ENCODE results near the gene GJC1. TPM values are rescaled to one million over a fixed set of nuclear protein-coding genes. Genes with fewer than 3 reads are reported as not detected.

Gene GJC1
- total RNA-seq, 2 experiments from 2014 or later, result not detected

DNA sequence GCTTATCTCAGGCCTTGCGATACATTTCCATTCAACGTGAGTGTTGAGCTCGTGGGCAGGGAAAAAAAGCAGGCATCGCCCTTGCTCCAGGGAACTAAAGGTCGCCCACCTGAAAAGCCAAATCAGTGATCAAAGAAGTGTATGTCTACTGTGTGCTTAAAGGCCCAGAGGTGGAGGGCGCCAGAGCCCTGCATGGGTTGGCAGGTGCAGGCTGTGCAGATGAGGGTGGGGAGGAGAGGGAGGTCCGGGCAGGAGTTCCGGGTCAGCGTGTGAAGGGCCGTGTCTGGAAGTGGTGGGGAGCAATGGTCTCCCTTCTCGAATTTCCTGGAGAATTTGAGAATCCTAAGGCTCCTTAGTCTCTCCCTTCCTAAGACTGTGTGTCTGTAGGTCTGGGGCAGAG, 64.1 kb downstream of the GJC1 start:
- H3K27me3 Mint-ChIP-seq, result peaks cover 44% of the 10 kb centered on the region
- intact Hi-C loops (cut with DNase I, micrococcal nuclease), result no loop called here
- H3K36me3 Mint-ChIP-seq (ENCODE audit: low read depth), result no peaks in the 10 kb centered on the region
- Histone ChIP-seq H3K9me3 (ENCODE audit: control insufficient read depth in 1 of 2, insufficient read depth in 1 of 2, low read length in 2 of 2) (no peaks in the 10 kb centered on the region), H3K36me3 (ENCODE audit: insufficient read depth, low read length) (no peaks in the 10 kb centered on the region), H3K27me3 (ENCODE audit: control insufficient read depth in 1 of 2, insufficient read depth in 2 of 2, low read length in 2 of 2) (peaks cover 7 to 12% of the 10 kb centered on the region in 2 experiments), H3K4me1 (ENCODE audit: insufficient read depth, low read length) (no peaks in the 10 kb centered on the region), H3K4me3 (ENCODE audit: low read length) (no peak overlapping the region), H3K27ac (ENCODE audit: low read depth in 1 of 2, low read length in 2 of 2) (no peak overlapping the region)
- H3K4me1 Mint-ChIP-seq (ENCODE audit: low read depth), result no peaks in the 10 kb centered on the region
- DNase-seq (no peak), ATAC-seq (ENCODE audit: poor library complexity) (no peak)
- POLR2A ChIA-PET, result no interaction called here
- no peak overlapping the region for H3K27ac Mint-ChIP-seq
- no peaks in the 10 kb centered on the region for H3K9me3 Mint-ChIP-seq
- CTCF ChIA-PET, result no interaction called here
- TF ChIP-seq, protein P1, sequence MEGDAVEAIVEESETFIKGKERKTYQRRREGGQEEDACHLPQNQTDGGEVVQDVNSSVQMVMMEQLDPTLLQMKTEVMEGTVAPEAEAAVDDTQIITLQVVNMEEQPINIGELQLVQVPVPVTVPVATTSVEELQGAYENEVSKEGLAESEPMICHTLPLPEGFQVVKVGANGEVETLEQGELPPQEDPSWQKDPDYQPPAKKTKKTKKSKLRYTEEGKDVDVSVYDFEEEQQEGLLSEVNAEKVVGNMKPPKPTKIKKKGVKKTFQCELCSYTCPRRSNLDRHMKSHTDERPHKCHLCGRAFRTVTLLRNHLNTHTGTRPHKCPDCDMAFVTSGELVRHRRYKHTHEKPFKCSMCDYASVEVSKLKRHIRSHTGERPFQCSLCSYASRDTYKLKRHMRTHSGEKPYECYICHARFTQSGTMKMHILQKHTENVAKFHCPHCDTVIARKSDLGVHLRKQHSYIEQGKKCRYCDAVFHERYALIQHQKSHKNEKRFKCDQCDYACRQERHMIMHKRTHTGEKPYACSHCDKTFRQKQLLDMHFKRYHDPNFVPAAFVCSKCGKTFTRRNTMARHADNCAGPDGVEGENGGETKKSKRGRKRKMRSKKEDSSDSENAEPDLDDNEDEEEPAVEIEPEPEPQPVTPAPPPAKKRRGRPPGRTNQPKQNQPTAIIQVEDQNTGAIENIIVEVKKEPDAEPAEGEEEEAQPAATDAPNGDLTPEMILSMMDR (IDR thresholded peaks at IDR 0.05), result no peak
- H3K4me3 Mint-ChIP-seq, result no peak overlapping the region

DNA sequence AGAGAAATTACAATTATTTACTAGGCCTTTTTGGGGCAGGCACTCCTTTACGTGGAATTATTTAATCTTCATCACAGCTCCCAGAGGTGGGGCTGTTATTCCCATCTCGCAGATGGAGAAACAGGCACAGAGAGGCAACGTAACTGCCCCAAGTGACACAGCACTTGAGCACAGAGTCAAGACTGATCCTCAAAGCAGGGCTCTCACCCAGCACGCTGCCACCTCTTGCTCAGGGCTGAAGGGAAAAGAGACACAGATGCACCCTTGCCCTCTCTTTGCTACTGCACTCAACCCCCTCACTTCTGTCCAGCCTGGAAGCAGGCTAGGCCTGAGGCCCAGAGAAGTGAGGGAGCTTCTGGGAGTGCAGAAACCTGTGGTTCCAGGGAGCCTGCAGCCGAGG, 66.9 kb downstream of the GJC1 start:
- no peak overlapping the region for H3K4me3 ChIP-seq (ENCODE audit: low read length)
- POLR2A ChIA-PET, result no interaction called here
- peaks cover 0 to 12% of the 10 kb centered on the region in 2 experiments for H3K9me3 ChIP-seq (ENCODE audit: control insufficient read depth in 1 of 2, insufficient read depth in 1 of 2, low read length in 2 of 2)
- peaks cover 14% of the 10 kb centered on the region for H3K4me1 ChIP-seq (ENCODE audit: insufficient read depth, low read length)
- no peak overlapping the region for H3K27ac Mint-ChIP-seq
- H3K36me3 ChIP-seq (ENCODE audit: insufficient read depth, low read length), result no peaks in the 10 kb centered on the region
- ATAC-seq (ENCODE audit: poor library complexity) (no peak), DNase-seq (no peak)
- no peaks in the 10 kb centered on the region for H3K36me3 Mint-ChIP-seq (ENCODE audit: low read depth)
- no peak overlapping the region for H3K27ac ChIP-seq (ENCODE audit: low read depth in 1 of 2, low read length in 2 of 2)
- H3K4me3 Mint-ChIP-seq, result no peak overlapping the region
- H3K9me3 Mint-ChIP-seq, result no peaks in the 10 kb centered on the region
- CTCF ChIA-PET, result no interaction called here
- H3K4me1 Mint-ChIP-seq (ENCODE audit: low read depth), result no peaks in the 10 kb centered on the region
- H3K27me3 ChIP-seq (ENCODE audit: control insufficient read depth in 1 of 2, insufficient read depth in 2 of 2, low read length in 2 of 2), result peaks cover 25 to 28% of the 10 kb centered on the region in 2 experiments
- intact Hi-C loops (cut with DNase I, micrococcal nuclease), result no loop called here
- TF ChIP-seq, protein P1 (IDR thresholded peaks at IDR 0.05), result no peak
- H3K27me3 Mint-ChIP-seq, result peaks cover 48% of the 10 kb centered on the region

DNA sequence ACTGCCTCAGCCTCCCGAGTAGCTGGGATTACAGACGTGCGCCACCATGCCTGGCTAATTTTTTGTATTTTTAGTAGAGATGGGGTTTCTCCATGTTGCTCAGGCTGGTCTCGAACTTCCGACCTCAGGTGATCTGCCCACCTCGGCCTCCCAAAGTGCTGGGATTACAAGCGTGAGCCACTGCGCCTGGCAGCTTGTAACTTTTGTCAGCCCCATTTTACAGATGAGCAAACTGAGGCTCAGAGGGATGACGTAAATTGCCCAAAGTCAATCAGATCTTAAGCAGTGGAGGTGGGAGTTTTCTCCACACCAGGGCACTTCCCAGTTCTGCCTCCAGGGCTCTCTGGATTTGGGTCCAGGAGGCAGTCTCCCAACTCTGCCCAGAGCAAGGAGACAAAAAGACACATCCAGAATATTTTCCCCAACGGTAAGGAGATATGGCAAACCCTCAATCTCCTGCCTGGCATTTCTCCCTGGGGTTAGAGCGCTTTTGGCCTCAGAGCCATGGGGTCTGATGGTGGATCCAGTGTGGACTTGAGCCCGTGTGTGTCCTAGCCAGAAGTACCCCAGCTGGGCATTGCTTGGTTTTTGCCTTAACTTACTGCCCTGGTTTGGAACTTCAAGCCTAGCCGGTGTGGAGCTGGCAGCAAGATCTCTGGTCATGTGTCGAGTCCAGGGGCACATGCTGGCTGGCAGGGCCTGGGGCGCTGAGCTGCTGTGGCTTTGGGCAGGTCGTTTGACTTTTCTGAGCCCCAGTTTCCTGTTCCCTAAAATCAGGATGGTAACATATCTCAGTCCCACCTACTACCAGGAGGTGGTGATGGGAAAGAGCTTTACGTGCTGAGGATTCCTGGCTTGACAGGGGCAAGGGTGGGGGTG, 67.9 kb downstream of the GJC1 start:
- Histone ChIP-seq H3K36me3 (ENCODE audit: insufficient read depth, low read length) (no peaks in the 10 kb centered on the region), H3K4me3 (ENCODE audit: low read length) (no peak overlapping the region), H3K27me3 (ENCODE audit: control insufficient read depth in 1 of 2, insufficient read depth in 2 of 2, low read length in 2 of 2) (peaks cover 27 to 35% of the 10 kb centered on the region in 2 experiments), H3K9me3 (ENCODE audit: control insufficient read depth in 1 of 2, insufficient read depth in 1 of 2, low read length in 2 of 2) (peaks cover 0 to 13% of the 10 kb centered on the region in 2 experiments), H3K4me1 (ENCODE audit: insufficient read depth, low read length) (peaks cover 15% of the 10 kb centered on the region), H3K27ac (ENCODE audit: low read depth in 1 of 2, low read length in 2 of 2) (no peak overlapping the region)
- ChIA-PET CTCF (no interaction called here), POLR2A (no interaction called here)
- no peak overlapping the region for H3K27ac Mint-ChIP-seq
- no peak overlapping the region for H3K4me3 Mint-ChIP-seq
- ATAC-seq (ENCODE audit: poor library complexity) (no peak), DNase-seq (no peak)
- peaks cover 52% of the 10 kb centered on the region for H3K27me3 Mint-ChIP-seq
- H3K36me3 Mint-ChIP-seq (ENCODE audit: low read depth), result no peaks in the 10 kb centered on the region
- TF ChIP-seq, protein P1 (IDR thresholded peaks at IDR 0.05), result no peak
- intact Hi-C loops (cut with DNase I, micrococcal nuclease), result no loop called here
- H3K4me1 Mint-ChIP-seq (ENCODE audit: low read depth), result no peaks in the 10 kb centered on the region
- H3K9me3 Mint-ChIP-seq, result no peaks in the 10 kb centered on the region

Data from CD4-positive, alpha-beta T cell (primary cell).